ENCODE measurements around the gene NRIP2. TPM values are rescaled to one million over a fixed set of nuclear protein-coding genes. Genes with fewer than 3 reads are reported as not detected.

NRIP2 gene
- total and polyA plus RNA-seq, 2 experiments from 2014 or later = 0.66 TPM; not detected in 1

DNA sequence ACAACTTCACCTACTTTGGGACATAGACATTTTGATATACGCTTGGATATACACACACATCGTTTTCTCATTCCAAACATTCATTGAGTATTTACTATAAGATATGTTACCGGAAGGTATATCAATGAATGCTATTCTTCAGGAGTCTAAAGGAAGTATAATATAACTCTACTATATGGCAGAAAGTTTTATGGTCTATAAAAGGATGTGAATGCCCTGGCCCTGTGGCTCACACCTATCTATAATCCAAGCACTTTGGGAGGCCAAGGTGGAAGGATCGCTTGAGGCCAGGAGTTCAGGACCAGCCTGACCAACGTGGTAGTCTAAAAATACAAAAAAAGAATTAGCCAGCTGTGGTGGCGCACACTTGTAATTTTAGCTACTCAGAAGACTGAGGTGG lies 5.6 kb downstream of the NRIP2 start (continued):
- TF ChIP-seq, protein P1, sequence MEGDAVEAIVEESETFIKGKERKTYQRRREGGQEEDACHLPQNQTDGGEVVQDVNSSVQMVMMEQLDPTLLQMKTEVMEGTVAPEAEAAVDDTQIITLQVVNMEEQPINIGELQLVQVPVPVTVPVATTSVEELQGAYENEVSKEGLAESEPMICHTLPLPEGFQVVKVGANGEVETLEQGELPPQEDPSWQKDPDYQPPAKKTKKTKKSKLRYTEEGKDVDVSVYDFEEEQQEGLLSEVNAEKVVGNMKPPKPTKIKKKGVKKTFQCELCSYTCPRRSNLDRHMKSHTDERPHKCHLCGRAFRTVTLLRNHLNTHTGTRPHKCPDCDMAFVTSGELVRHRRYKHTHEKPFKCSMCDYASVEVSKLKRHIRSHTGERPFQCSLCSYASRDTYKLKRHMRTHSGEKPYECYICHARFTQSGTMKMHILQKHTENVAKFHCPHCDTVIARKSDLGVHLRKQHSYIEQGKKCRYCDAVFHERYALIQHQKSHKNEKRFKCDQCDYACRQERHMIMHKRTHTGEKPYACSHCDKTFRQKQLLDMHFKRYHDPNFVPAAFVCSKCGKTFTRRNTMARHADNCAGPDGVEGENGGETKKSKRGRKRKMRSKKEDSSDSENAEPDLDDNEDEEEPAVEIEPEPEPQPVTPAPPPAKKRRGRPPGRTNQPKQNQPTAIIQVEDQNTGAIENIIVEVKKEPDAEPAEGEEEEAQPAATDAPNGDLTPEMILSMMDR (conservative IDR thresholded peaks at IDR 0.05; ENCODE audit: low read depth in 2 of 2) = no peak
- TF ChIP-seq, protein P2, sequence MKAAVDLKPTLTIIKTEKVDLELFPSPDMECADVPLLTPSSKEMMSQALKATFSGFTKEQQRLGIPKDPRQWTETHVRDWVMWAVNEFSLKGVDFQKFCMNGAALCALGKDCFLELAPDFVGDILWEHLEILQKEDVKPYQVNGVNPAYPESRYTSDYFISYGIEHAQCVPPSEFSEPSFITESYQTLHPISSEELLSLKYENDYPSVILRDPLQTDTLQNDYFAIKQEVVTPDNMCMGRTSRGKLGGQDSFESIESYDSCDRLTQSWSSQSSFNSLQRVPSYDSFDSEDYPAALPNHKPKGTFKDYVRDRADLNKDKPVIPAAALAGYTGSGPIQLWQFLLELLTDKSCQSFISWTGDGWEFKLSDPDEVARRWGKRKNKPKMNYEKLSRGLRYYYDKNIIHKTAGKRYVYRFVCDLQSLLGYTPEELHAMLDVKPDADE (IDR thresholded peaks at IDR 0.05) = no peak
- TF ChIP-seq, protein P3, sequence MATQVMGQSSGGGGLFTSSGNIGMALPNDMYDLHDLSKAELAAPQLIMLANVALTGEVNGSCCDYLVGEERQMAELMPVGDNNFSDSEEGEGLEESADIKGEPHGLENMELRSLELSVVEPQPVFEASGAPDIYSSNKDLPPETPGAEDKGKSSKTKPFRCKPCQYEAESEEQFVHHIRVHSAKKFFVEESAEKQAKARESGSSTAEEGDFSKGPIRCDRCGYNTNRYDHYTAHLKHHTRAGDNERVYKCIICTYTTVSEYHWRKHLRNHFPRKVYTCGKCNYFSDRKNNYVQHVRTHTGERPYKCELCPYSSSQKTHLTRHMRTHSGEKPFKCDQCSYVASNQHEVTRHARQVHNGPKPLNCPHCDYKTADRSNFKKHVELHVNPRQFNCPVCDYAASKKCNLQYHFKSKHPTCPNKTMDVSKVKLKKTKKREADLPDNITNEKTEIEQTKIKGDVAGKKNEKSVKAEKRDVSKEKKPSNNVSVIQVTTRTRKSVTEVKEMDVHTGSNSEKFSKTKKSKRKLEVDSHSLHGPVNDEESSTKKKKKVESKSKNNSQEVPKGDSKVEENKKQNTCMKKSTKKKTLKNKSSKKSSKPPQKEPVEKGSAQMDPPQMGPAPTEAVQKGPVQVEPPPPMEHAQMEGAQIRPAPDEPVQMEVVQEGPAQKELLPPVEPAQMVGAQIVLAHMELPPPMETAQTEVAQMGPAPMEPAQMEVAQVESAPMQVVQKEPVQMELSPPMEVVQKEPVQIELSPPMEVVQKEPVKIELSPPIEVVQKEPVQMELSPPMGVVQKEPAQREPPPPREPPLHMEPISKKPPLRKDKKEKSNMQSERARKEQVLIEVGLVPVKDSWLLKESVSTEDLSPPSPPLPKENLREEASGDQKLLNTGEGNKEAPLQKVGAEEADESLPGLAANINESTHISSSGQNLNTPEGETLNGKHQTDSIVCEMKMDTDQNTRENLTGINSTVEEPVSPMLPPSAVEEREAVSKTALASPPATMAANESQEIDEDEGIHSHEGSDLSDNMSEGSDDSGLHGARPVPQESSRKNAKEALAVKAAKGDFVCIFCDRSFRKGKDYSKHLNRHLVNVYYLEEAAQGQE (IDR thresholded peaks at IDR 0.05; ENCODE audit: unreplicated experiment) = no peak
- no peak for TF ChIP-seq JUNB (IDR thresholded peaks at IDR 0.05; ENCODE audit: unreplicated experiment)

DNA sequence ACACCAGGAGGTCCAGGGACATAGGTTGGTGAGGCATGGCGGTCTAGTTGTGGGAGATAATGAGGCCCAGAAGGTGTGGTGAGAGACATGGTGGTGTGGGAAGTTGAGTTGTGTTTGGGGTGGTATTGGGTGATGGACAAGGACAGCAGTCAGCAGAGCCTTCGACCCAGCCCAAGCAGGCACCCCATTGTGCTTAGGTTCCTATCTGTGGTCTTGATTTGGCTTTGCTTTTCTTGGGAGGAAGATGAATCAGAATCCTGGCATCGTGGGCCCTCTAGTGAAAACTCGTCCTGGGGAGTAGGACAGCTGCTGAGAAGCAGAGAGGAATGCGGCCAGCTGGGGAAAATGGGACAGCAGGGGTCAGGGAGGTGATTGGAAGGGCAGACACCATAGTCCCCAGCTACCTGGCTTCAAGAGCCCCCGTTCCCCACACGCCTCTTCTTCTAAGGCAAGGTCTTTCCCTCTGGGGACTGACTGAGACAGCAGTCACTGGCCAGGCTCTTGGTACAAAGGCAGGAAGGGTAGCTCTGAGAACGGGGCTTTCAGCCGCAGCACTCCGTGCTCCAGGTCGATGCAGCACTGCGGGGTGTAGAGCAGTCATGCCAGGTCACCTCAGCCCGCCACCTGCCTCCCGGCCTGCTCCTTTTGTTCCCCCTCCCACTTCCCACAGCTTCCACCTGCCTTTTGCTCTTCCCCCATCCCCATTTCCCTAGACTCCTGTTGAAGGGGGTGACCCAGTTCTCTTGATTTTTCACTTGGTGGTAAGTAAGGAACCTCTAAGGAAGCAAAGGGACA lies 7.9 kb downstream of the NRIP2 start:
- ATAC-seq (peak; percentile 33), DNase-seq (ENCODE audit: low spot score) (no peak)
- Histone ChIP-seq H2AFZ (no peak overlapping the region), H3F3A (replicated peaks; ENCODE audit: low read depth) (peaks cover 5% of the 10 kb centered on the region; the same call in 1 of the 2 replicates), H3K27me3 (ENCODE audit: insufficient read depth) (no peaks in the 10 kb centered on the region), H4K20me1 (replicated peaks; ENCODE audit: insufficient read depth) (peaks cover 8% of the 10 kb centered on the region; the same call in 1 of the 2 replicates), H3K27ac (ENCODE audit: low read depth) (no peak overlapping the region), H3K4me3 (no peak overlapping the region), H3K36me3 (ENCODE audit: insufficient read depth) (peaks cover 28% of the 10 kb centered on the region), H3K79me2 (replicated peaks; ENCODE audit: insufficient read depth) (no peaks in the 10 kb centered on the region), H3K9me2 (ENCODE audit: insufficient read depth) (no peaks in the 10 kb centered on the region), H3K4me2 (no peak overlapping the region), H3K4me1 (ENCODE audit: insufficient read depth) (peaks cover 9% of the 10 kb centered on the region)
- Mint-ChIP-seq H3K27me3 (ENCODE audit: insufficient read depth, low read depth, poor library complexity) (peaks cover 5% of the 10 kb centered on the region), H3K27ac (no peak overlapping the region), H3K36me3 (ENCODE audit: low read depth) (peaks cover 65% of the 10 kb centered on the region), H3K4me1 (peaks cover 33% of the 10 kb centered on the region), H3K4me3 (no peak overlapping the region), H3K9me3 (no peaks in the 10 kb centered on the region)
- TF ChIP-seq JUNB (IDR thresholded peaks at IDR 0.05; ENCODE audit: unreplicated experiment) = no peak
- TF ChIP-seq ZNF331 (CRISPR knock-in tag; IDR thresholded peaks at IDR 0.05; ENCODE audit: low read depth) = no peak
- TF ChIP-seq, protein P2 (IDR thresholded peaks at IDR 0.05) = no peak
- no peak for TF ChIP-seq EZH2 (IDR thresholded peaks at IDR 0.05; ENCODE audit: low read depth, unreplicated experiment)
- no peak for TF ChIP-seq CREB1 (CRISPR knock-in tag; IDR thresholded peaks at IDR 0.05; ENCODE audit: low read depth)
- TF ChIP-seq ZNF114 (CRISPR knock-in tag; IDR thresholded peaks at IDR 0.05) = no peak
- TF ChIP-seq, protein P1 (conservative IDR thresholded peaks at IDR 0.05; ENCODE audit: low read depth in 2 of 2) = no peak

Measured in GM23338 (cell line).